ENCODE measurements around the gene TBC1D9. TPM values are rescaled to one million over a fixed set of nuclear protein-coding genes. Genes with fewer than 3 reads are reported as not detected.

Gene TBC1D9
- total RNA-seq, 1 experiment from 2014 or later: 17.0 TPM

DNA sequence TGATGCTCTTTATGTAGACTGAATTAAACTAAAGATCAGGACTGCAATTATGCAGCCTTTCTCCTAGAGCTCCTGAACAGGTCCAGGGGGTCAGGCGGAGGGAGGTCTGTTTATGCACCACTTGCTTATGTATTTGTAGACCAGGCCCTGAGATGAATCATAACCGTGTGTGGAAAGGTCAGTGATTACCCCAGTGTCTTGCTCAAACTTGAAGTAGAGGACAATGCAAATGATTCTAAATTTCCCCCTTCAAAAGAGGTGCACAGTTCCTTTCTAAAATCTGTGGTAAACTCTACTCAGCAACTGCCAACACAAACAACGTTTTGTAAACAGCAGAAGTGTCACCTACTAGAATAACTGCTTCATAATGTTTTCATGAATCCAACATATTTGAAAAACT lies 13.0 kb upstream of the TBC1D9 start:
- H3K27ac ChIP-seq: no peak overlapping the region
- peak in 1 of 2 experiments; percentile 37 for DNase-seq
- H2AFZ ChIP-seq: no peak overlapping the region
- no peak for TF ChIP-seq EZH2 (IDR thresholded peaks at IDR 0.05; ENCODE audit: low read depth)
- TF ChIP-seq, protein P1, sequence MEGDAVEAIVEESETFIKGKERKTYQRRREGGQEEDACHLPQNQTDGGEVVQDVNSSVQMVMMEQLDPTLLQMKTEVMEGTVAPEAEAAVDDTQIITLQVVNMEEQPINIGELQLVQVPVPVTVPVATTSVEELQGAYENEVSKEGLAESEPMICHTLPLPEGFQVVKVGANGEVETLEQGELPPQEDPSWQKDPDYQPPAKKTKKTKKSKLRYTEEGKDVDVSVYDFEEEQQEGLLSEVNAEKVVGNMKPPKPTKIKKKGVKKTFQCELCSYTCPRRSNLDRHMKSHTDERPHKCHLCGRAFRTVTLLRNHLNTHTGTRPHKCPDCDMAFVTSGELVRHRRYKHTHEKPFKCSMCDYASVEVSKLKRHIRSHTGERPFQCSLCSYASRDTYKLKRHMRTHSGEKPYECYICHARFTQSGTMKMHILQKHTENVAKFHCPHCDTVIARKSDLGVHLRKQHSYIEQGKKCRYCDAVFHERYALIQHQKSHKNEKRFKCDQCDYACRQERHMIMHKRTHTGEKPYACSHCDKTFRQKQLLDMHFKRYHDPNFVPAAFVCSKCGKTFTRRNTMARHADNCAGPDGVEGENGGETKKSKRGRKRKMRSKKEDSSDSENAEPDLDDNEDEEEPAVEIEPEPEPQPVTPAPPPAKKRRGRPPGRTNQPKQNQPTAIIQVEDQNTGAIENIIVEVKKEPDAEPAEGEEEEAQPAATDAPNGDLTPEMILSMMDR (conservative IDR thresholded peaks at IDR 0.05): no peak
- no peaks in the 10 kb centered on the region for H3K36me3 ChIP-seq (ENCODE audit: low read depth)
- H3K9me2 ChIP-seq (ENCODE audit: insufficient read depth): no peaks in the 10 kb centered on the region
- H3K79me2 ChIP-seq (ENCODE audit: low read depth): no peaks in the 10 kb centered on the region
- intact Hi-C loops (cut with micrococcal nuclease; ENCODE audit: unreplicated experiment): no loop called here
- no peaks in the 10 kb centered on the region for H3K9me3 ChIP-seq (ENCODE audit: insufficient read depth, low read depth)
- no peak overlapping the region for H3K4me3 ChIP-seq
- no TSS peak for BruUV-seq (replicated peaks)
- CTCF ChIA-PET: no interaction called here
- POLR2A ChIA-PET (ENCODE audit: unreplicated experiment): no interaction called here
- no peaks in the 10 kb centered on the region for H3K27me3 ChIP-seq (ENCODE audit: insufficient read depth, low read depth)
- H3K4me1 ChIP-seq (replicated peaks; ENCODE audit: insufficient read depth): no peaks in the 10 kb centered on the region
- no peaks in the 10 kb centered on the region for H4K20me1 ChIP-seq (ENCODE audit: insufficient read depth)
- no peak overlapping the region for H3K4me2 ChIP-seq
- no peaks in the 10 kb centered on the region for H3F3A ChIP-seq (ENCODE audit: insufficient read depth, low read depth)

DNA sequence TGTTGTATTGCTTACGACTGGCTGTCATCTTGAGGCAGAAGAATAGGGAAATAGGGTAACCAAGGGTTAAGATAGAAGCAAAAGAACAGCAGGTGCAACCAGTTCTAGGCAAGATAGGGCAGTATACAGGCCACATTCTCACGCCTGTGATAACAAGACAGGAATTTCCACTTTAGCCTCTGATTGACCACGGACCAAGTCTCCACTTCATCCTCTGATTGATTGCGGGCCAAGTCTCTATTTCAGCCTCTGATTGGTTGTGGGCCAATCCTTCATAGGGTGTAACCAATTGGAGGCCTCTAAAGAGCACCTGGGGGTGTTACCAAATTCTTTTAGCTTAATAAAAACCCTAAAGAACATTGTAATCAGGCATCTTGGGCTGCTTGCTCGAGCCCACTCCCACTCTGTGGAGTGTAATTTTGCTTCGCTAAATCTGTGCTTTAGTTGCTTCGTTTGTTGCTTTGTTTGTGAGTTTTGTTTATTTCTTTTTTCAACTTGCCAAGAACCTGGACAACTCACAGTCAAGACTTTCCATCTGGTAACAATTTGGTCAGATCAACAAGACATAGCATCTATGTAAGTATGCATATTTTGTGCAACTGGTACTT lies 8.7 kb upstream of the TBC1D9 start:
- Histone ChIP-seq H3K27ac (no peak overlapping the region), H4K20me1 (ENCODE audit: insufficient read depth) (no peaks in the 10 kb centered on the region), H3K4me1 (replicated peaks; ENCODE audit: insufficient read depth) (peaks cover 8% of the 10 kb centered on the region), H3K9me2 (ENCODE audit: insufficient read depth) (no peaks in the 10 kb centered on the region), H3F3A (ENCODE audit: insufficient read depth, low read depth) (no peaks in the 10 kb centered on the region), H3K27me3 (ENCODE audit: insufficient read depth, low read depth) (no peaks in the 10 kb centered on the region), H3K4me2 (no peak overlapping the region), H3K4me3 (no peak overlapping the region), H3K36me3 (ENCODE audit: low read depth) (no peaks in the 10 kb centered on the region), H2AFZ (no peak overlapping the region), H3K79me2 (ENCODE audit: low read depth) (no peaks in the 10 kb centered on the region), H3K9me3 (ENCODE audit: insufficient read depth, low read depth) (no peaks in the 10 kb centered on the region)
- intact Hi-C loops (cut with micrococcal nuclease; ENCODE audit: unreplicated experiment): no loop called here
- BruUV-seq (replicated peaks): no TSS peak
- ChIA-PET POLR2A (ENCODE audit: unreplicated experiment) (no interaction called here), CTCF (no interaction called here)
- TF ChIP-seq EZH2 (IDR thresholded peaks at IDR 0.05; ENCODE audit: low read depth): no peak
- TF ChIP-seq, protein P1 (conservative IDR thresholded peaks at IDR 0.05): no peak
- peak; percentile 8 to 73 for DNase-seq

DNA sequence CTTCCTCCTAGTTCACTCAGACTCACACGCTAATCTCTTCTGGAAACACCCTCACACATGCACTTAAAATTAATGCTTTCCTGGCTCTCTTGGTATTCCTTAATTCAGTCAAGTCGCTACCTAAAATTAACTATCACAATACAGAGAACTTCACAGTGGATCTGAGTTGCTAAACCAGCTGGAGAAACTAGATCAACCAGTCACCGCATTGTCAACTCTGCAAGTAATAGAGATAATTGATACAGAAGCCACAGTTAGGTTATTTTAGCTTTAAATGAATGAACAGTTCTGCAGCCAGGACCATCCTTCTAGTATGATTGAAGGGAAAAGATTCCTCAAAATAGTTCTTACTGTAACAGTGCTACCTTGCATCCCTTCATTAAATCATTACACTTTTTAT lies 6.0 kb upstream of the TBC1D9 start:
- BruUV-seq (replicated peaks): no TSS peak
- H3F3A ChIP-seq (ENCODE audit: insufficient read depth, low read depth): no peaks in the 10 kb centered on the region
- DNase-seq: peak in 1 of 2 experiments; percentile 43
- no peaks in the 10 kb centered on the region for H3K79me2 ChIP-seq (ENCODE audit: low read depth)
- H2AFZ ChIP-seq: no peak overlapping the region
- POLR2A ChIA-PET (ENCODE audit: unreplicated experiment): no interaction called here
- H3K4me3 ChIP-seq: no peak overlapping the region
- no peaks in the 10 kb centered on the region for H3K27me3 ChIP-seq (ENCODE audit: insufficient read depth, low read depth)
- no peaks in the 10 kb centered on the region for H4K20me1 ChIP-seq (ENCODE audit: insufficient read depth)
- no peaks in the 10 kb centered on the region for H3K36me3 ChIP-seq (ENCODE audit: low read depth)
- peaks cover 14% of the 10 kb centered on the region for H3K4me1 ChIP-seq (replicated peaks; ENCODE audit: insufficient read depth)
- H3K27ac ChIP-seq: no peak overlapping the region
- CTCF ChIA-PET: no interaction called here
- H3K4me2 ChIP-seq: no peak overlapping the region; the same call in 1 of the 2 replicates
- no peaks in the 10 kb centered on the region for H3K9me2 ChIP-seq (ENCODE audit: insufficient read depth)
- intact Hi-C loops (cut with micrococcal nuclease; ENCODE audit: unreplicated experiment): no loop called here
- TF ChIP-seq, protein P1 (conservative IDR thresholded peaks at IDR 0.05): no peak
- no peaks in the 10 kb centered on the region for H3K9me3 ChIP-seq (ENCODE audit: insufficient read depth, low read depth)

Data from PC-9 (cell line).